Mononuclear cell (primary cell): ENCODE data around the gene OR10D3. TPM values are rescaled to one million over a fixed set of nuclear protein-coding genes. Genes with fewer than 3 reads are reported as not detected.
"Not testable (repeated sequence)": the region's sequence is repeated elsewhere in the genome, so short reads cannot be mapped to it uniquely, and the experiment has no call there.

Experiments
- H3K27me3 ChIP-seq: 2 replicates; pipeline ENCODE4 v1.6.0; 2011; ENCODE audit warnings: low read length, control low read depth; ENCODE audit not compliant: insufficient read depth
- H3K4me1 ChIP-seq: 2 replicates; pipeline ENCODE4 v1.5.1; 2011; ENCODE audit warnings: mild to moderate bottlenecking, low read length, control low read depth; ENCODE audit not compliant: insufficient read depth
- H3K4me3 ChIP-seq: 2 replicates; pipeline ENCODE4 v1.5.1; 2011; ENCODE audit warnings: mild to moderate bottlenecking, low read length, moderate library complexity
- H3K9me3 ChIP-seq: 2 replicates; pipeline ENCODE4 v1.5.1; 2011; ENCODE audit warnings: low read depth, mild to moderate bottlenecking, control low read depth, low read length
- total RNA-seq: library from RNA; depleted of rRNA; stranded (reverse); fragments of >200 nt; gene quantifications from one replicate; pipeline ENCODE4 v1.2.3, GENCODE V29; 2012

OR10D3 gene
- total RNA-seq, 1 donor: not detected

DNA sequence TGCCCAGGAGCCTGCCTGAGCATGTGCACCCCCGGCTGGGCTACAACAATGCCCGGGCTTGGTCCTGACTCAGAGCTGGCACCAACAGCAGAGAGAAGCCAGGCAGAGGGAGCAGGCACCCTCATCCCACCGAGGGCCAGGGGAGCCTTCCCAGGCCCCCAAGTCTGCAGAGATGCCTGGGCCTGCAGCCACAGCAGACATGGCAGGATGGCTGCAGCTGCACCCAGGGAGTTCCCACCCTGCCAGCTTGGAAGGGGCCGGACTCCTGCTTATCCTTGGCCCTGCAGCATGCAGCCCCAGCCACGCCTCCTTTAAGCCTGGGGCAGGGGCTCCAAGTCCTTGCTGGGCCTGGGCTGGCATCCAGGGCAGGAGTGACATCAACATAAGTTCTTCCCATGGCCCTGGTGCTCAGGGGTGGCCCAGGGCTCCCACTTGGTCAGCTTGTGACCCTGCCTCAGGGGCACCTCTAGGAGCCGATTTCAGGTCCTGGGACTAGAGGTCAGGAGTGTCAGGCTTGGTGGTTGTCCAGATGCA, 26.7 kb downstream of the OR10D3 start:
- no peaks in the 10 kb centered on the region for H3K27me3 ChIP-seq
- no peaks in the 10 kb centered on the region for H3K9me3 ChIP-seq
- no peak overlapping the region for H3K4me3 ChIP-seq
- no peaks in the 10 kb centered on the region for H3K4me1 ChIP-seq

DNA sequence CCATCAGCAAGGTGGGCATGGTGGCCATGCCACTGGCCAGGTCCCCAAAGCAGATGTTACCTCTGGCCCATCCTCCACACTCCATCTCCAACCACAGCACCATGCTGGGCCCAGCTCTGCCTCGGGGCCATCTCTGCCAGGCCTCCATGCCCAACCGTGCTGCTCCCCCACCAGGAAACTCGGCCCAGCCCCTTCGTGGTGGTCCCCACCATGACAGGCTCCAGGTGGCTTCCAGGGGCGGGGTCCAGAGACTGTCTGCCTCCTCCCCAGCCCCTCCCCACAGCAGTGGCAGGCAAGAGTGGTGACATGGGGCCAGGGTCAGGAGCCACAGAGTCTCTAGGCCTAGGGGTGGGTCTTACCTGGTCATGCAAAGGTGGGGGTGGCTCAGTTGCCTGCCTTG, 27.3 kb downstream of the OR10D3 start:
- H3K4me1 ChIP-seq: no peaks in the 10 kb centered on the region
- no peak overlapping the region for H3K4me3 ChIP-seq
- H3K9me3 ChIP-seq: no peaks in the 10 kb centered on the region
- H3K27me3 ChIP-seq: no peaks in the 10 kb centered on the region

GRCh38 chr11:124211321-124211720, 28.2 kb downstream of the OR10D3 start:
- Histone ChIP-seq H3K4me3 (no peak overlapping the region), H3K4me1 (no peaks in the 10 kb centered on the region), H3K27me3 (no peaks in the 10 kb centered on the region), H3K9me3 (no peaks in the 10 kb centered on the region)

- no peaks in the 10 kb centered on the region for H3K4me1 ChIP-seq
Measured at GRCh38 chr11:124214027-124214426, 30.9 kb downstream of the OR10D3 start.

GRCh38 chr11:124219126-124219525, 36.0 kb downstream of the OR10D3 start:
- Histone ChIP-seq H3K4me3 (no peak overlapping the region), H3K4me1 (no peaks in the 10 kb centered on the region), H3K27me3 (no peaks in the 10 kb centered on the region), H3K9me3 (no peaks in the 10 kb centered on the region)

More at GRCh38 chr11:124214027-124214426, 30.9 kb downstream of the OR10D3 start:
- no peak overlapping the region for H3K4me3 ChIP-seq
- no peaks in the 10 kb centered on the region for H3K27me3 ChIP-seq
- no peaks in the 10 kb centered on the region for H3K9me3 ChIP-seq

- H3K4me3 ChIP-seq: no peak overlapping the region
- H3K9me3 ChIP-seq: no peaks in the 10 kb centered on the region
- H3K27me3 ChIP-seq: no peaks in the 10 kb centered on the region
- peaks cover 9% of the 10 kb centered on the region for H3K4me1 ChIP-seq
Measured at GRCh38 chr11:124222407-124222806, 39.3 kb downstream of the OR10D3 start.

GRCh38 chr11:124224618-124225423, 41.7 kb downstream of the OR10D3 start:
- H3K9me3 ChIP-seq, H3K4me1 ChIP-seq, H3K4me3 ChIP-seq, H3K27me3 ChIP-seq: not testable (repeated sequence)

GRCh38 chr11:124225471-124225870, 42.3 kb downstream of the OR10D3 start:
- H3K9me3 ChIP-seq: no peaks in the 10 kb centered on the region
- H3K27me3 ChIP-seq: no peaks in the 10 kb centered on the region
- no peak overlapping the region for H3K4me3 ChIP-seq
- H3K4me1 ChIP-seq: peaks cover 9% of the 10 kb centered on the region

DNA sequence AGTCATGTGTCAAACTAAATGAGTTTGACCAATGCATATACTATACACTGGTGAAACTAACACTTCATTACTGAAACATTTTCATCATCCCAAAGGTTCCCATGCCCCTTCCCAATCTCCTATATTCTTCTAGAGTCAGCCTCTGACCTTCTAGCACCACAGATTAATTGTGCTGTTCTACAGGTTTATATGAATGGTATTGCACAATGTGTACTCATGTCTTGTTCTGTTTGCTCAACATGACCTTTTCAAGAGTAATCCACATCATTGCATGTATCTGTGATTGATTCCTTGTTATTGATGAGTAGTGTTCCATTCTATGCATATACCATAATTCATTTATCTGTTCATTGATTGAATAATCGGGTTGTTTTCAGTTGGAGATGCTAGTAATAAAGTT, 50.2 kb downstream of the OR10D3 start:
- Histone ChIP-seq H3K27me3 (no peaks in the 10 kb centered on the region), H3K4me3 (no peak overlapping the region), H3K4me1 (no peaks in the 10 kb centered on the region), H3K9me3 (no peaks in the 10 kb centered on the region)

Other genes starting within 250 kb of the OR10D3 start
- not detected for gene OR4D5, start 243.7 kb upstream of the OR10D3 start, total RNA-seq
- not detected for gene OR6T1, start 239.5 kb upstream of the OR10D3 start, total RNA-seq
- gene OR10S1, start 205.6 kb upstream of the OR10D3 start, total RNA-seq: not detected
- gene OR10G6, start 188.2 kb upstream of the OR10D3 start, total RNA-seq: not detected
- gene OR10G4, start 170.3 kb upstream of the OR10D3 start, total RNA-seq: not detected
- gene OR10G9, start 160.3 kb upstream of the OR10D3 start, total RNA-seq: not detected
- not detected for gene OR10G8, start 156.5 kb upstream of the OR10D3 start, total RNA-seq
- gene OR10G7, start 142.0 kb upstream of the OR10D3 start, total RNA-seq: not detected
- gene VWA5A, start 67.9 kb upstream of the OR10D3 start, total RNA-seq: 6.6 TPM
- under 0.01 TPM for gene OR8G1, start 57.8 kb downstream of the OR10D3 start, total RNA-seq
- gene OR8G5, start 73.0 kb downstream of the OR10D3 start, total RNA-seq: not detected
- under 0.01 TPM for gene OR8D1, start 130.6 kb downstream of the OR10D3 start, total RNA-seq
- not detected for gene OR8D2, start 136.9 kb downstream of the OR10D3 start, total RNA-seq
- gene OR8B2, start 201.2 kb downstream of the OR10D3 start, total RNA-seq: not detected
- not detected for gene OR8B3, start 215.7 kb downstream of the OR10D3 start, total RNA-seq
- gene OR8B4, start 241.5 kb downstream of the OR10D3 start, total RNA-seq: not detected